Neural cell (in vitro differentiated cells): Measurements from ENCODE around the gene ENO3.

Experiments used
- CTCF ChIP-seq: fragments of 450-650 bp; IDR thresholded peaks from 2 replicates; pipeline ENCODE4 v1.5.1; 2014; ENCODE audit warnings: antibody characterized with exemption, mild to moderate bottlenecking, moderate library complexity; ENCODE audit not compliant: poor library complexity, severe bottlenecking
- EP300 ChIP-seq: fragments of 450-650 bp; conservative IDR thresholded peaks from 2 replicates; pipeline ENCODE4 v1.6.1; 2014; ENCODE audit warnings: antibody characterized with exemption, mild to moderate bottlenecking, moderate library complexity; ENCODE audit not compliant: poor library complexity, severe bottlenecking
- EZH2 ChIP-seq: fragments of 200-600, 300-800 bp; shearing (Covaris generic), sonication (generic); IDR thresholded peaks from 2 replicates; pipeline ENCODE4 v1.6.1; 2014; ENCODE audit warnings: antibody characterized with exemption, low read length, borderline replicate concordance, mild to moderate bottlenecking; ENCODE audit not compliant: insufficient read depth, poor library complexity, severe bottlenecking
- POLR2AphosphoS5 ChIP-seq: IDR thresholded peaks from 2 replicates; pipeline ENCODE4 v1.6.1; 2012

GRCh38 chr17:4948931-4949320 is 2.0 kb upstream of the ENO3 start:
- TF ChIP-seq CTCF, result no peak
- TF ChIP-seq EZH2, result no peak
- TF ChIP-seq EP300, result no peak
- TF ChIP-seq POLR2AphosphoS5, result no peak
